Lower lobe of right lung (tissue), 2 donors: ENCODE data around the gene SOX6. TPM values are rescaled to one million over a fixed set of nuclear protein-coding genes. Genes with fewer than 3 reads are reported as not detected.

ENCODE experiments used
- ATAC-seq, 2 donors: fragments of 200-7000 bp; cut with Tn5 transposase; one replicate each; pipeline ENCODE4 v1.9.1; 2020 to 2022; ENCODE audit warnings: mild to moderate bottlenecking in 2 of 2, moderate library complexity in 2 of 2
- DNase-seq: peaks from one replicate; pipeline ENCODE4 v3.0.0-alpha.2; 2020
- H3K27ac ChIP-seq: fragments of 200-600 bp; one replicate; pipeline ENCODE4 v1.8.0; 2022
- H3K27me3 ChIP-seq: fragments of 200-600 bp; one replicate; pipeline ENCODE4 v1.8.0; 2022; ENCODE audit warnings: low read depth
- H3K36me3 ChIP-seq: fragments of 200-600 bp; one replicate; pipeline ENCODE4 v1.8.0; 2022; ENCODE audit warnings: mild to moderate bottlenecking
- H3K4me1 ChIP-seq: fragments of 200-600 bp; one replicate; pipeline ENCODE4 v1.8.0; 2022
- H3K4me3 ChIP-seq: fragments of 200-600 bp; one replicate; pipeline ENCODE4 v1.8.0; 2022; ENCODE audit warnings: mild to moderate bottlenecking
- H3K9me3 ChIP-seq: fragments of 200-600 bp; one replicate; pipeline ENCODE4 v1.8.0; 2022
- intact Hi-C: fragments of 100-400 bp; cut with DNase I; formaldehyde crosslinking; loops from one replicate; pipeline ENCODE4 v1.11.0; 2022
- total RNA-seq: library from RNA; stranded (reverse); fragmentation: NEBNext Ultra II Directional; extraction: Animal tissue kit (Norgen Biotek cat#: 25700); gene quantifications from one replicate; pipeline ENCODE4 v1.2.1, GENCODE V29; 2021
- TF ChIP-seq, protein P1 (sequence below): fragments of 200-600 bp; IDR thresholded peaks from one replicate; pipeline ENCODE4 v1.8.0; 2022; ENCODE audit warnings: antibody characterized with exemption, mild to moderate bottlenecking
- donor health status: DM: no; HTN: yes; CAD: no; lungs with severe emphysema.

Gene SOX6
- total RNA-seq, 1 donor from 2014 or later: 4.8 TPM

DNA sequence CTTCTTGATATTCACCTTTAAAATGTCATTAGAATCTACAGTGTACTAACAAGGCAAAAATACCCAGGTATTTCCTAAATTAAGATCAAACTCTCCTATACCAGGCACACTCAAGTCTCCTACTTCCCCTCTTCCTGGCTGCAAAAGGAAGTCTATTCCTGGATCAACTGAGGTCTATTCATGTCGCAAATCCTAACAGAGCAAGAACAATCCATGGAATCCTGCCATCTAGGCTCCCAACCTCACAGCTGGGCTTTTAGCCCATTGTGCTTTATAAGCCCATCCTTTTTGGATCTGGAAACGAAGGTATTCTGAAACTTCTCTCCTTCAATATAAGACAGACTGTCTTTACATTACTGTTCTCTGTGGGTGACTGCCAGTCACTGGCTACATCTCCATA is 161.8 kb downstream of the SOX6 start:
- TF ChIP-seq, protein P1, sequence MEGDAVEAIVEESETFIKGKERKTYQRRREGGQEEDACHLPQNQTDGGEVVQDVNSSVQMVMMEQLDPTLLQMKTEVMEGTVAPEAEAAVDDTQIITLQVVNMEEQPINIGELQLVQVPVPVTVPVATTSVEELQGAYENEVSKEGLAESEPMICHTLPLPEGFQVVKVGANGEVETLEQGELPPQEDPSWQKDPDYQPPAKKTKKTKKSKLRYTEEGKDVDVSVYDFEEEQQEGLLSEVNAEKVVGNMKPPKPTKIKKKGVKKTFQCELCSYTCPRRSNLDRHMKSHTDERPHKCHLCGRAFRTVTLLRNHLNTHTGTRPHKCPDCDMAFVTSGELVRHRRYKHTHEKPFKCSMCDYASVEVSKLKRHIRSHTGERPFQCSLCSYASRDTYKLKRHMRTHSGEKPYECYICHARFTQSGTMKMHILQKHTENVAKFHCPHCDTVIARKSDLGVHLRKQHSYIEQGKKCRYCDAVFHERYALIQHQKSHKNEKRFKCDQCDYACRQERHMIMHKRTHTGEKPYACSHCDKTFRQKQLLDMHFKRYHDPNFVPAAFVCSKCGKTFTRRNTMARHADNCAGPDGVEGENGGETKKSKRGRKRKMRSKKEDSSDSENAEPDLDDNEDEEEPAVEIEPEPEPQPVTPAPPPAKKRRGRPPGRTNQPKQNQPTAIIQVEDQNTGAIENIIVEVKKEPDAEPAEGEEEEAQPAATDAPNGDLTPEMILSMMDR: no peak
- ATAC-seq (no peak), DNase-seq (no peak)
- H3K4me3 ChIP-seq: no peak overlapping the region
- H3K4me1 ChIP-seq: peaks cover 4% of the 10 kb centered on the region
- no peak overlapping the region for H3K27ac ChIP-seq
- no peaks in the 10 kb centered on the region for H3K27me3 ChIP-seq
- H3K36me3 ChIP-seq: no peaks in the 10 kb centered on the region
- intact Hi-C loops: no loop called here
- H3K9me3 ChIP-seq: no peaks in the 10 kb centered on the region

DNA sequence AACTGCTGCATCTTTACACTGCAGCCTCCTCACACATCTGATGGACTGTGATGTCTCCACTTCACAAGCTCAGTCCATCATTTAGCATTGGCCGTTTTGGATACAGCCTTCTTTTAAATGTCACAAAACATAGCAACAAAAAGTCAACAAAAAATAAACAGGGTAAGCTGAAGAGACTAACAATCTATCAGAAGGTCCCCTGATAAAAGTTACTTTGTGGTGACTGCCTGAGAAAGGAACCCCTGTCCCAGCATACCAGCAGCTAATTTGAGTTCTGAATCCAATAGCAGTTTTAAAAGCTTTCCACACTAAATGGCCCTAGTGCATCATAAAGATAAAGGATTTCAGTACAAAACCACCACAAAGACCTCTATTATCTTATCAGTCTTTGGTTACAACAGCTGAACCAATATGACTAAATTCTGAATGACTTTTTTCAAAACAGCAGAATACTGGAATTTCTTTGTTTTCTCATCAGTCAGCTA is 162.4 kb downstream of the SOX6 start:
- Histone ChIP-seq H3K36me3 (no peaks in the 10 kb centered on the region), H3K4me1 (peaks cover 4% of the 10 kb centered on the region), H3K9me3 (no peaks in the 10 kb centered on the region), H3K27me3 (no peaks in the 10 kb centered on the region), H3K4me3 (no peak overlapping the region), H3K27ac (no peak overlapping the region)
- intact Hi-C loops: no loop called here
- TF ChIP-seq, protein P1: no peak
- DNase-seq: no peak
- ATAC-seq: no peak

DNA sequence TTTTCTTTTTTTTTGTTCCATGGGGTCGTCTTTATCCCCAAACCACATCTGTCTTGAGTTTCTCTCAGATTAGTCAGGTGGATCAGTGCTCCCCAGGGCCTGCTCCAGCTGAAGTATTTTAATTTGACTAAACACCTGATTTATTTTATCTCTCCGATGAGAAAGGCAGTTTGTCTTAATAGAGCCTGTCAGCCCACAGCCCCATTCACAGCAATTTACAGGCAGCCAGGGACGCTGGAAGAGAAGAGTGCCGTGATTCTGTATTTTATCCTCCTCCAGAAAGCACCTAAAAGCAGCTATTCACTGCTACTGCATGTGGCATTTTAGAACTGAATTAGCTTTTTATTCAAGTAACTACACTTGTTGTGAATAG is 164.5 kb downstream of the SOX6 start:
- TF ChIP-seq, protein P1: no peak
- H3K4me3 ChIP-seq: no peak overlapping the region
- DNase-seq (no peak), ATAC-seq (no peak)
- no peaks in the 10 kb centered on the region for H3K36me3 ChIP-seq
- intact Hi-C loops: no loop called here
- H3K27me3 ChIP-seq: no peaks in the 10 kb centered on the region
- H3K27ac ChIP-seq: no peak overlapping the region
- peaks cover 4% of the 10 kb centered on the region for H3K4me1 ChIP-seq
- no peaks in the 10 kb centered on the region for H3K9me3 ChIP-seq

DNA sequence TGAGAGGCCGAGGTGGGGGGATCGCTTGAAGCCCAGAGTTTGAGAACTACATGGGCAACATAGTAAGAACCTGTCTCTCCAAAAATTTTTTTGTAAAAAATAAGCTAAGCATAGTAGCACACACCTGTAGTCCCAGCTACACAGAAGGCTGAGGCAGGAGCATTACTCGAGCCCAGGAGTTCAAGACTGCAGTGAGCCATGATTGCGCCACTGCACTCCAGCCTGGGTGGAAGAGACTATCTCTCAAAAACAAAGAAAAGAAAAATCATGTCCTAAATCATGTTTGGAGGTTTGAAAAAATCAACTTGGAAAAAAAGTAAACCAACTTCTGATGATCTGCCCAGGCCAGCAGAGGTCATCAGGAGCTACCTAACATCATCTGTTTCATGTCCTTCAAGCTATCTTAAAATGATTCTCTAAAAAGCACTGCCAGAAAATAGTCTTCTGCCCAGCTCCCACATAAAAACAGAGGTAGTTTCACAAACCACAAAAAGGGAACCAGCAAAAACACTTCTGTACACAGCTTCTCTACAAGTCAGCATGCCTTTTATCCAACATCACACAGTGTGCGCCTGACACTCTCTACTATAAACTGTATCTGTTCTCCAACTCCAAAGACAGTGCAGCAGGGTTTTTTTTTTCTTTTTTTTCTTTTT is 165.0 kb downstream of the SOX6 start:
- ATAC-seq: no peak
- Histone ChIP-seq H3K36me3 (no peaks in the 10 kb centered on the region), H3K4me1 (peaks cover 4% of the 10 kb centered on the region), H3K4me3 (no peak overlapping the region), H3K27ac (no peak overlapping the region), H3K9me3 (no peaks in the 10 kb centered on the region), H3K27me3 (no peaks in the 10 kb centered on the region)
- TF ChIP-seq, protein P1: no peak
- no peak for DNase-seq
- intact Hi-C loops: no loop called here

DNA sequence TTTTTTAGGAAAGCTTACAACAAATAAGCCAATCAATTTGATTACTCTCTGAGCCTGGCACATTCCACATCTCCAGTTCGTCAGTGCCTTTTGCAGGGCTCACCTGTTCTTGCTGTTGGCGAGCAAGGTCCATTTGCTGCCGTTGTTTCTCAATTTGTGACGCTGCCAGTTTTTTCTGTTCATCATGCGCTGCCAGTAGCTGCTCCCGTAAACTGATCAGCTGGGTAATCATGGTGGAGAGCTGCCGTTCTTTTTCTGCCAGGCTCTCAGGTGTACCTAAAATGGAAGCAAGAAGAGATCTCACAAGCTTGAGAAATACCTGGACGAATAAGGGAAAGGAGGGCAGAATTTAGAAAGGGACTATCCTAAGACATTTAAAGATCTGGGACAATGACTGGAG is 169.7 kb downstream of the SOX6 start:
- ATAC-seq (no peak), DNase-seq (no peak)
- TF ChIP-seq, protein P1: no peak
- intact Hi-C loops: no loop called here
- H3K9me3 ChIP-seq: no peaks in the 10 kb centered on the region
- H3K4me1 ChIP-seq: no peaks in the 10 kb centered on the region
- H3K27ac ChIP-seq: no peak overlapping the region
- H3K4me3 ChIP-seq: no peak overlapping the region
- H3K36me3 ChIP-seq: no peaks in the 10 kb centered on the region
- H3K27me3 ChIP-seq: no peaks in the 10 kb centered on the region
